ENCODE data around the gene MARK4.

DNA sequence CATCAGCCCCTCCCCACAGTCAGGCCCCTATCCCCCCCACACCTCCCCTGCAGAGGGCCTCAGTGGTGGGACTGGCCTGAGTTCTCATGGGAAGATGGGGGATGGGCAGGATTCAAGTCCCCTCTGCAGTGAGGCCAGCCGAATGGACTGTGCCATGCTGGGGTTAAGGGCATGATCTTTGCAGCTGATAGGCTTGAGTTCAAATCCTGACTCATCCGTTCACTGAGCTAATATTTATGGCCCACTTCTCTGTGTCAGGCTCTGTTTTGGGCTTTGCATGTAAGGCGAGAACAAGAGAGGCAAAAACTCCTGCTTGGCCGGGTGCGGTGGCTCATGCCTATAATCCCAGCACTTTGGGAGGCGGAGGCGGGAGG, 20.7 kb downstream of the MARK4 start:
- TF ChIP-seq, protein P1, sequence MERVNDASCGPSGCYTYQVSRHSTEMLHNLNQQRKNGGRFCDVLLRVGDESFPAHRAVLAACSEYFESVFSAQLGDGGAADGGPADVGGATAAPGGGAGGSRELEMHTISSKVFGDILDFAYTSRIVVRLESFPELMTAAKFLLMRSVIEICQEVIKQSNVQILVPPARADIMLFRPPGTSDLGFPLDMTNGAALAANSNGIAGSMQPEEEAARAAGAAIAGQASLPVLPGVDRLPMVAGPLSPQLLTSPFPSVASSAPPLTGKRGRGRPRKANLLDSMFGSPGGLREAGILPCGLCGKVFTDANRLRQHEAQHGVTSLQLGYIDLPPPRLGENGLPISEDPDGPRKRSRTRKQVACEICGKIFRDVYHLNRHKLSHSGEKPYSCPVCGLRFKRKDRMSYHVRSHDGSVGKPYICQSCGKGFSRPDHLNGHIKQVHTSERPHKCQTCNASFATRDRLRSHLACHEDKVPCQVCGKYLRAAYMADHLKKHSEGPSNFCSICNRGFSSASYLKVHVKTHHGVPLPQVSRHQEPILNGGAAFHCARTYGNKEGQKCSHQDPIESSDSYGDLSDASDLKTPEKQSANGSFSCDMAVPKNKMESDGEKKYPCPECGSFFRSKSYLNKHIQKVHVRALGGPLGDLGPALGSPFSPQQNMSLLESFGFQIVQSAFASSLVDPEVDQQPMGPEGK (CRISPR knock-in tag; IDR thresholded peaks at IDR 0.05; ENCODE audit: borderline replicate concordance) = no peak
- no peak for TF ChIP-seq ISL1 (CRISPR knock-in tag; IDR thresholded peaks at IDR 0.05)
- no peak for TF ChIP-seq ZNF70 (CRISPR knock-in tag; IDR thresholded peaks at IDR 0.05)
